Skin of body (tissue), 2 donors: ENCODE results near the gene EDEM3. TPM values are rescaled to one million over a fixed set of nuclear protein-coding genes. Genes with fewer than 3 reads are reported as not detected.

ENCODE experiments used
- DNase-seq: peaks from one replicate; lab custom pipeline; 2025; lab: John Stamatoyannopoulos, UW
- total RNA-seq: library from RNA; depleted of rRNA; stranded (reverse); fragments of >200 nt; gene quantifications from one replicate; pipeline ENCODE4 v1.2.3, GENCODE V29; 2014

Gene EDEM3
- total RNA-seq, 1 donor from 2014 or later = 31.7 TPM

- no peak for DNase-seq
Measured at GRCh38 chr1:184643661-184644060, 111.0 kb downstream of the EDEM3 start.

- DNase-seq = no peak
Measured at GRCh38 chr1:184641894-184642293, 112.8 kb downstream of the EDEM3 start.

- DNase-seq = no peak
Measured at GRCh38 chr1:184640505-184640904, 114.2 kb downstream of the EDEM3 start.

Other genes with a start within 250 kb of the EDEM3 start
- 28.4 TPM for gene NIBAN1, start 219.7 kb upstream of the EDEM3 start, total RNA-seq